ENCODE measurements around the gene TMEM209.

DNA sequence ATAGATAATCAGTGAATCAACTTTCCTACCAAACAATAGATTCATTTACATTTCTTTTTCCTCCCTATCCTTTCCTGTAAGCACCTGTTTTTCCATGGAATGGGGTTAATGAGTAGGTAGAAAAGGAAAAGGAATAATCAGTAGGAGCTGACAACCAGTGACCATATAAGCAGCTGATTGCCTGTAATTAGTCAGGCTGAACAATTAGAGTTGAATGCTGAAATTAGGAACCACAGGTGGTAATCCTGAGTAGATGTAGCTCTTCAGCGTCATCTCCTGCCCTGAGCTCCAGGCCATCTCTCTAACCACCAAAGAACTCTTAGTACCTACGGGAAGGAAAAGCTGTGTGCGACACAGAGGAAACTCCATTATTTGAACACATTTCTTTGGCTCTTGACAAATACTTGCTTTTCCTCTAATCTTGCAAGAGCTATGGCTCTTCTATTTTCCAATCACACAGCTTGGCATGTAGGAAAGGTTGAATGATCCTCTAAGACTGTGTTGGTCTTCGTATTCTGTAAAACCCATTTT is 71.0 kb downstream of the TMEM209 start:
- TF ChIP-seq, protein P1, sequence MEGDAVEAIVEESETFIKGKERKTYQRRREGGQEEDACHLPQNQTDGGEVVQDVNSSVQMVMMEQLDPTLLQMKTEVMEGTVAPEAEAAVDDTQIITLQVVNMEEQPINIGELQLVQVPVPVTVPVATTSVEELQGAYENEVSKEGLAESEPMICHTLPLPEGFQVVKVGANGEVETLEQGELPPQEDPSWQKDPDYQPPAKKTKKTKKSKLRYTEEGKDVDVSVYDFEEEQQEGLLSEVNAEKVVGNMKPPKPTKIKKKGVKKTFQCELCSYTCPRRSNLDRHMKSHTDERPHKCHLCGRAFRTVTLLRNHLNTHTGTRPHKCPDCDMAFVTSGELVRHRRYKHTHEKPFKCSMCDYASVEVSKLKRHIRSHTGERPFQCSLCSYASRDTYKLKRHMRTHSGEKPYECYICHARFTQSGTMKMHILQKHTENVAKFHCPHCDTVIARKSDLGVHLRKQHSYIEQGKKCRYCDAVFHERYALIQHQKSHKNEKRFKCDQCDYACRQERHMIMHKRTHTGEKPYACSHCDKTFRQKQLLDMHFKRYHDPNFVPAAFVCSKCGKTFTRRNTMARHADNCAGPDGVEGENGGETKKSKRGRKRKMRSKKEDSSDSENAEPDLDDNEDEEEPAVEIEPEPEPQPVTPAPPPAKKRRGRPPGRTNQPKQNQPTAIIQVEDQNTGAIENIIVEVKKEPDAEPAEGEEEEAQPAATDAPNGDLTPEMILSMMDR (conservative IDR thresholded peaks at IDR 0.05; ENCODE audit: low read depth, low read length) = no peak
- TF ChIP-seq EZH2 (IDR thresholded peaks at IDR 0.05; ENCODE audit: borderline replicate concordance, low read depth, low read length, poor library complexity, severe bottlenecking) = no peak
